Heart right ventricle (tissue), 16 donors: ENCODE results near the gene PRRT1B. TPM values are rescaled to one million over a fixed set of nuclear protein-coding genes. Genes with fewer than 3 reads are reported as not detected.

Experiments
- ATAC-seq, 8 donors: fragments of 200-7000 bp; cut with Tn5 transposase; one replicate each; pipeline ENCODE4 v1.9.1; 2020; ENCODE audit warnings: mild to moderate bottlenecking in 8 of 8, moderate library complexity in 8 of 8, moderate number of reproducible peaks in 1 of 8
- DNase-seq, 2 donors: peaks; one replicate each; pipeline ENCODE4 v3.0.0-alpha.2; 2020
- H3K27ac ChIP-seq, 10 donors: fragments of 200-600 bp; sonication (generic) in 2 of 10; one replicate each; pipeline versions ENCODE4 v1.5.0 to v1.8.0; 2020 to 2022; ENCODE audit warnings: mild to moderate bottlenecking in 3 of 10
- H3K27me3 ChIP-seq, 7 donors: fragments of 200-600 bp; one replicate each; pipeline ENCODE4 v1.8.0; 2021 to 2022; ENCODE audit warnings: mild to moderate bottlenecking in 2 of 7
- H3K36me3 ChIP-seq, 9 donors: fragments of 200-600 bp; sonication (generic) in 1 of 9; one replicate each; pipeline versions ENCODE4 v1.5.0 to v1.8.0; 2020 to 2022; ENCODE audit warnings: mild to moderate bottlenecking in 2 of 9
- H3K4me1 ChIP-seq, 9 donors: fragments of 200-600 bp; sonication (generic) in 1 of 9; one replicate each; pipeline versions ENCODE4 v1.5.0 to v1.8.0; 2020 to 2022; ENCODE audit warnings: mild to moderate bottlenecking in 4 of 9
- H3K4me3 ChIP-seq, 10 donors: fragments of 200-600 bp; sonication (generic) in 2 of 10; one replicate each; pipeline versions ENCODE4 v1.5.0 to v1.8.0; 2020 to 2022; ENCODE audit warnings: mild to moderate bottlenecking in 7 of 10, moderate library complexity in 2 of 10
- H3K9me3 ChIP-seq, 11 donors: fragments of 200-600 bp in 10 of 11; sonication (generic) in 2 of 11; one replicate each; pipeline versions ENCODE4 v1.5.0 to v1.8.0; 2013 to 2022; ENCODE audit warnings: mild to moderate bottlenecking in 2 of 11, control low read depth in 1 of 11, moderate library complexity in 1 of 11
- CTCF ChIP-seq, 9 donors: fragments of 200-600 bp; sonication (generic) in 2 of 9; IDR thresholded peaks; one replicate each; pipeline versions ENCODE4 v1.5.0 to v1.8.0; 2021 to 2022; ENCODE audit warnings: antibody characterized with exemption in 9 of 9, mild to moderate bottlenecking in 5 of 9, moderate library complexity in 1 of 9
- WGBS, 2 donors: extraction: QIAGEN DNeasy Blood & Tissue Kit; methylation state at CpG; one replicate each; pipeline ENCODE4 v1.1.7; 2013; ENCODE audit warnings: inconsistent platforms in 1 of 2; 5-methylcytosine and 5-hydroxymethylcytosine counted together
- intact Hi-C, 10 donors: fragments of 100-400 bp; cut with DNase I; formaldehyde crosslinking; loops; one replicate each; pipeline versions ENCODE4 v1.11.1 to v1.14.2; 2022
- polyA plus RNA-seq, 2 donors: library from polyadenylated mRNA; stranded (reverse); fragments of 200-250 nt; gene quantifications; one replicate each; pipeline ENCODE4 v1.2.3, GENCODE V29; 2013
- total RNA-seq, 10 donors: library from RNA; stranded (reverse); fragmentation: NEBNext Ultra II Directional in 3 of 10; extraction: Animal tissue kit (Norgen Biotek cat#: 25700) in 3 of 10; gene quantifications; one replicate each; pipeline versions ENCODE4 v1.2.1 to v1.2.4, GENCODE V29; 2021 to 2023
- donor health status: Arrhythmogenic right ventricular cardiomyopathy.
- donor health status: ischemic (EF 13 %, LVEDD 7.1; RV severe dilation, severe dysfunction).
- donor health status: healthy with polysubstance abuse.
- donor health status: DM: no; HTN: yes; CAD: no.
- donor health status: DM: no; HTN: no; CAD: no.
- donor health status: ischemic (EF 25% LVEDD 6.9; RV normal size, moderate dysfunction).
- donor health status: ischemic (EF 25% LVEDD 5.7; RV mildly dilated, moderate dysfunction).
- donor health status: healthy.
- donor health status: DM: yes; HTN: yes; CAD: no.
- donor health status: Ischemic cardiomyopathy.
- donor health status: ischemic (EF 35%, LVEDD 5.7; RV mildly dilated, moderate dysfunction).
- donor health status: nonischemic (EF 11% LVEDD 7.7; RV severe dilation, severe dysfunction).
- donor health status: DM: yes; HTN: yes; CAD: no.
- donor health status: PGD.
- donor health status: ischemic (EF 29% LVEDD 5.4; RV normal size, mild dysfunction).
- donor health status: nonischemic (EF 23%, LVEDD 6.1; RV moderate dilation, normal function).

The PRRT1B gene
- total and polyA plus RNA-seq, 12 donors = not detected

GRCh38 chr9:131522257-131523085 is 22.9 kb upstream of the PRRT1B start:
- peaks cover 0 to 99% (median 72%) of the 10 kb centered on the region in 9 donors for H3K36me3 ChIP-seq
- DNase-seq (no peak), ATAC-seq (no peak)
- H3K27ac ChIP-seq = no peak overlapping the region
- H3K4me3 ChIP-seq = no peak overlapping the region
- H3K27me3 ChIP-seq = no peaks in the 10 kb centered on the region
- peaks cover 0 to 23% (median 9%) of the 10 kb centered on the region in 9 donors for H3K4me1 ChIP-seq
- 93 to 94% methylated on average over 29 of the region's 29 CpGs for WGBS, 2 donors
- intact Hi-C loops = no loop called here
- H3K9me3 ChIP-seq = no peaks in the 10 kb centered on the region
- no peak for TF ChIP-seq CTCF (IDR thresholded peaks at IDR 0.05)

- H3K36me3 ChIP-seq = peaks cover 0 to 100% (median 77%) of the 10 kb centered on the region in 9 donors
- no peaks in the 10 kb centered on the region for H3K27me3 ChIP-seq
- DNase-seq = no peak
- ATAC-seq = no peak
- H3K27ac ChIP-seq = no peak overlapping the region
- WGBS, 2 donors = 92 to 93% methylated on average over 9 of the region's 9 CpGs
- intact Hi-C loops = no loop called here
- TF ChIP-seq CTCF (IDR thresholded peaks at IDR 0.05) = no peak
- H3K4me3 ChIP-seq = no peak overlapping the region
- H3K4me1 ChIP-seq = peaks cover 0 to 19% (median 7%) of the 10 kb centered on the region in 9 donors
- H3K9me3 ChIP-seq = no peaks in the 10 kb centered on the region
These were observed 22.3 kb upstream of the PRRT1B start for GRCh38 chr9:131523086-131523388.

GRCh38 chr9:131523451-131524435 is 21.6 kb upstream of the PRRT1B start:
- no peak overlapping the region for H3K4me3 ChIP-seq
- intact Hi-C loops = no loop called here
- H3K27ac ChIP-seq = no peak overlapping the region
- ATAC-seq (peak in 2 of 8 donors; percentile 4 to 18), DNase-seq (no peak)
- H3K36me3 ChIP-seq = peaks cover 0 to 100% (median 77%) of the 10 kb centered on the region in 9 donors
- 80 to 85% methylated on average over 29 of the region's 29 CpGs for WGBS, 2 donors
- H3K27me3 ChIP-seq = no peaks in the 10 kb centered on the region
- H3K4me1 ChIP-seq = peaks cover 0 to 12% (median 0%) of the 10 kb centered on the region in 9 donors
- no peaks in the 10 kb centered on the region for H3K9me3 ChIP-seq
- TF ChIP-seq CTCF (IDR thresholded peaks at IDR 0.05) = no peak

GRCh38 chr9:131524665-131525315 is 20.5 kb upstream of the PRRT1B start:
- WGBS, 2 donors = 84 to 86% methylated on average over 23 of the region's 23 CpGs
- H3K4me3 ChIP-seq = no peak overlapping the region

More at GRCh38 chr9:131524665-131525315, 20.5 kb upstream of the PRRT1B start:
- TF ChIP-seq CTCF (IDR thresholded peaks at IDR 0.05) = no peak
- intact Hi-C loops = no loop called here
- DNase-seq (no peak), ATAC-seq (no peak)
- Histone ChIP-seq H3K36me3 (peaks cover 0 to 100% (median 76%) of the 10 kb centered on the region in 9 donors), H3K27ac (no peak overlapping the region), H3K4me1 (peaks cover 0 to 5% (median 3%) of the 10 kb centered on the region in 9 donors), H3K9me3 (no peaks in the 10 kb centered on the region), H3K27me3 (no peaks in the 10 kb centered on the region)
